Loucy (cell line): ENCODE measurements around the gene AKT1S1.

Source experiments
- H2AFZ ChIP-seq: fragments of 200-600 bp; sonication (generic); 2 replicates; pipeline ENCODE4 v1.6.0; 2016; ENCODE audit warnings: antibody characterized with exemption, mild to moderate bottlenecking, low read length, moderate library complexity
- H3F3A ChIP-seq: fragments of 200-600 bp; 2 replicates; pipeline ENCODE4 v1.6.0; 2016; ENCODE audit warnings: antibody characterized with exemption, low read depth, mild to moderate bottlenecking
- H3K27me3 ChIP-seq: fragments of 200-600 bp; sonication (generic); 2 replicates; pipeline ENCODE4 v1.6.1; 2014; ENCODE audit warnings: low read length, mild to moderate bottlenecking; ENCODE audit not compliant: insufficient read depth, poor library complexity, severe bottlenecking
- H3K36me3 ChIP-seq: fragments of 200-600 bp; sonication (generic); 2 replicates; pipeline ENCODE4 v1.6.1; 2016; ENCODE audit warnings: low read length; ENCODE audit not compliant: insufficient read depth
- H3K4me1 ChIP-seq: fragments of 200-600 bp; sonication (generic); 2 replicates; pipeline ENCODE4 v1.5.1; 2014; ENCODE audit warnings: low read length, mild to moderate bottlenecking; ENCODE audit not compliant: insufficient read depth, poor library complexity, severe bottlenecking
- H3K4me2 ChIP-seq: fragments of 200-600 bp; sonication (generic); 2 replicates; pipeline ENCODE4 v1.6.0; 2014; ENCODE audit warnings: antibody characterized with exemption, low read length, low read depth, mild to moderate bottlenecking; ENCODE audit not compliant: poor library complexity, severe bottlenecking
- H3K4me3 ChIP-seq: fragments of 200-600 bp; sonication (generic); 2 replicates; pipeline ENCODE4 v1.5.1; 2014; ENCODE audit warnings: low read length, mild to moderate bottlenecking, mixed read lengths; ENCODE audit not compliant: poor library complexity, severe bottlenecking
- H3K79me2 ChIP-seq: fragments of 200-600 bp; sonication (generic); 2 replicates; pipeline ENCODE4 v1.6.1; 2014; ENCODE audit warnings: low read length; ENCODE audit not compliant: insufficient read depth
- H3K9ac ChIP-seq: fragments of 200-600 bp; sonication (generic); 2 replicates; pipeline ENCODE4 v1.6.0; 2014; ENCODE audit warnings: mild to moderate bottlenecking, low read depth, low read length, moderate library complexity; ENCODE audit not compliant: poor library complexity, severe bottlenecking
- H3K9me2 ChIP-seq: fragments of 200-600 bp; sonication (generic); replicated peaks from 2 replicates; pipeline ENCODE4 v1.6.1; 2016; ENCODE audit warnings: low read depth, low read length, mixed read lengths
- H3K9me3 ChIP-seq: fragments of 200-600 bp; sonication (generic); 2 replicates; pipeline ENCODE4 v1.6.1; 2014; ENCODE audit warnings: mild to moderate bottlenecking, antibody characterized with exemption, low read length, low read depth; ENCODE audit not compliant: insufficient read depth
- H4K20me1 ChIP-seq: fragments of 200-600 bp; sonication (generic); 2 replicates; pipeline ENCODE4 v1.6.0; 2014; ENCODE audit warnings: antibody characterized with exemption, low read length, mild to moderate bottlenecking; ENCODE audit not compliant: insufficient read depth, poor library complexity, severe bottlenecking
- CTCF ChIP-seq: fragments of 200-600 bp; sonication (generic); conservative IDR thresholded peaks from 2 replicates; pipeline ENCODE4 v1.5.1; 2014; ENCODE audit warnings: mild to moderate bottlenecking, antibody characterized with exemption, low read length
- EZH2phosphoT487 ChIP-seq: fragments of 200-600 bp; IDR thresholded peaks from 2 replicates; pipeline ENCODE4 v1.6.1; 2018; ENCODE audit warnings: antibody characterized with exemption, mild to moderate bottlenecking, moderate library complexity, borderline replicate concordance

AKT1S1 gene

DNA sequence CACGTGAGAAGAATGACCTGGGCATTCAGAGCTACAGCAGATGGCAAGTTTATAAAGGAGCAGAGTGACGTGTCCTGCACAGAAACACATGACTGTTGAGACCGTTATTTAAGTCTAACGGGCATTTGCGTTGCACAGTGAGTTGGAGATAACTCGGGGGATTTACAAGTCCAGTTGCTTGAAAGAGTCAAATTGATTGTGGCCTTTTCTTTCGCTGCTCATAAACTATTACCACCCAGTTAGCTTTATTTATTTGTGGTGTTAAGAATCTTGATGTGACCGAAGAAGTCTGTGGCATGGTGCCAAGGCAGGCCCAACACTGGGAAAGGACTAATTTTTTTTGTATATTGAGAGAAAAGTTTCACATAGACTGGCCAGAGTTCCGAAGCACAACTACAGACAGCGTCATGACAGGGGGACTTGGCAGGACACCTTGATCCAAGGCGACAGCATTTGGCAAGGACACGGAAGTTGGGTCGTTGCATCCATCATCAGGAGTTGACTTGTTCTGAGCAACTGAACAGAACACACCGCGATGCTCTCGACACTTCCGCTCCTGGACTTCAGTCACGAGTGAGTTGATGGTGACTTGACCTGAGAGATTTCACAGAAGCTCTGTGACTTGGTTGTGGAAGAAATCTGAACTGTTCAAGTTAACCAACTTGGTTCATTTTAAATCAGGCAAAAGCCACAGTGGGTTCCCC, 38.1 kb downstream of the AKT1S1 start:
- H3K79me2 ChIP-seq = no peaks in the 10 kb centered on the region
- no peak overlapping the region for H3K9ac ChIP-seq
- no peaks in the 10 kb centered on the region for H3K9me2 ChIP-seq
- H2AFZ ChIP-seq = no peak overlapping the region
- no peaks in the 10 kb centered on the region for H3K9me3 ChIP-seq
- no peaks in the 10 kb centered on the region for H3K27me3 ChIP-seq
- no peaks in the 10 kb centered on the region for H4K20me1 ChIP-seq
- H3K4me2 ChIP-seq = no peak overlapping the region
- no peaks in the 10 kb centered on the region for H3F3A ChIP-seq
- H3K36me3 ChIP-seq = peaks cover 30% of the 10 kb centered on the region; the same call in 1 of the 2 replicates
- no peak for TF ChIP-seq EZH2phosphoT487
- TF ChIP-seq CTCF = no peak
- H3K4me3 ChIP-seq = no peak overlapping the region
- no peaks in the 10 kb centered on the region for H3K4me1 ChIP-seq

DNA sequence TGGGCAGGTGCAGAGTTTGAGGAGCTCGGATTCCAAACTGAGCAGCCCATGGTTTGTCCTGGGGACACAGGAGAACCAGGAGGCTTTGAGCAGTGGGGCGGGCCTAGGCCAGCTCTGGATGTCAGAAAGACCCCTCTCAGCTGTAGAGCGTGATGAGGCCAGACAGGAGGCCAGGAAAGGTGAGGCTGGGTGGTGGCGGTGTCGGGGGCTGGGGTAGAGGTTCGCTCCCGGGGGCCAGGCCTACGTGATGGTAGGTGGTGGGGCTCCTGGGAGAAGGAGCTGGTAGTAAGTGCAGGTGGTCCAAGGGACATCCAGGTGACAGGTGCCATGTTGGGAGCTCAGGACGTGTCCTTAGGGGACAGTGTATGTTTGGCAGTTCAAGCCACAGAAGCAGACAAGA, 39.7 kb downstream of the AKT1S1 start:
- H3K36me3 ChIP-seq = peaks cover 43% of the 10 kb centered on the region; the same call in 1 of the 2 replicates
- H4K20me1 ChIP-seq = no peaks in the 10 kb centered on the region
- no peak overlapping the region for H2AFZ ChIP-seq
- no peaks in the 10 kb centered on the region for H3K9me3 ChIP-seq
- H3K4me1 ChIP-seq = peaks cover 11% of the 10 kb centered on the region
- no peak overlapping the region for H3K4me3 ChIP-seq
- H3F3A ChIP-seq = no peaks in the 10 kb centered on the region
- no peak overlapping the region for H3K4me2 ChIP-seq
- no peaks in the 10 kb centered on the region for H3K27me3 ChIP-seq
- H3K9me2 ChIP-seq = no peaks in the 10 kb centered on the region
- no peaks in the 10 kb centered on the region for H3K79me2 ChIP-seq
- TF ChIP-seq CTCF (no peak), EZH2phosphoT487 (no peak)
- no peak overlapping the region for H3K9ac ChIP-seq

DNA sequence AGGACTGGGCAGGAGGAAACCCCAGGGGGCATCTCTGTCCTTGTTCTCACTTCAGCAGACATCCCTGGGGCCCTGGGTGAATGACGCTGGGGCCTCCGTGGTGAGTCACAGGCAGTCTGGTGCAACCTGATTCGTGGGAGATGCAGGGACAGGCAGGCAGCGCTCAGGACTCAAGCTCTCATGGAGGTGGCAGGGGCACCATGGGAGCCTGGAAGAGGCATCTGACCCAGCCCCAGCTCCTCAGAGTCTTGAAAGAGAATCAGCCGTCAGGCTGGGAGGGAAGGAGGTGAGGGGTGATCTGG, 40.2 kb downstream of the AKT1S1 start:
- no peak overlapping the region for H3K4me3 ChIP-seq
- H3K27me3 ChIP-seq = no peaks in the 10 kb centered on the region
- H3K79me2 ChIP-seq = no peaks in the 10 kb centered on the region
- H3K9ac ChIP-seq = no peak overlapping the region
- H3K9me3 ChIP-seq = no peaks in the 10 kb centered on the region
- no peak overlapping the region for H3K4me2 ChIP-seq
- TF ChIP-seq EZH2phosphoT487 (no peak), CTCF (no peak)
- H3F3A ChIP-seq = no peaks in the 10 kb centered on the region
- H2AFZ ChIP-seq = no peak overlapping the region
- peaks cover 48% of the 10 kb centered on the region; the same call in 1 of the 2 replicates for H3K36me3 ChIP-seq
- H4K20me1 ChIP-seq = no peaks in the 10 kb centered on the region
- no peaks in the 10 kb centered on the region for H3K9me2 ChIP-seq
- H3K4me1 ChIP-seq = peaks cover 15% of the 10 kb centered on the region
